Ovary (tissue), 9 donors: Measurements from ENCODE around the gene DOCK1. TPM values are rescaled to one million over a fixed set of nuclear protein-coding genes. Genes with fewer than 3 reads are reported as not detected.

ENCODE experiments used
- DNase-seq, 5 donors: peaks; one replicate each; pipeline ENCODE4 v3.0.0-alpha.2; 2019 to 2020
- H3K27ac ChIP-seq, 2 donors: fragments of 200-600 bp; one replicate each; pipeline versions ENCODE4 v1.5.1 to v1.8.0; 2019 to 2022
- H3K27me3 ChIP-seq: fragments of 200-600 bp; one replicate; pipeline ENCODE4 v1.8.0; 2022
- H3K36me3 ChIP-seq: fragments of 200-600 bp; sonication (generic); one replicate; pipeline ENCODE4 v1.5.1; 2019
- H3K4me1 ChIP-seq: one replicate; pipeline ENCODE4 v1.8.1; 2013; ENCODE audit warnings: mild to moderate bottlenecking, moderate library complexity; ENCODE audit not compliant: insufficient read depth
- H3K4me3 ChIP-seq: fragments of 200-600 bp; sonication (generic); one replicate; pipeline ENCODE4 v1.5.1; 2017
- H3K9me3 ChIP-seq, 2 donors: fragments of 200-600 bp in 1 of 2; sonication (generic) in 1 of 2; one replicate each; pipeline versions ENCODE4 v1.5.1 to v1.8.1; 2013 to 2019; ENCODE audit warnings: mild to moderate bottlenecking in 1 of 2, moderate library complexity in 1 of 2
- EP300 ChIP-seq: sonication (generic); formaldehyde crosslinking; IDR thresholded peaks from one replicate; pipeline ENCODE4 v1.6.1; 2017; ENCODE audit warnings: antibody characterized with exemption
- POLR2A ChIP-seq: fragments of 450-650 bp; IDR thresholded peaks from one replicate; pipeline ENCODE4 v1.6.1; 2017; ENCODE audit warnings: antibody characterized with exemption, mild to moderate bottlenecking, moderate library complexity
- WGBS, 3 donors: extraction: QIAGEN DNeasy Blood & Tissue Kit in 1 of 3; methylation state at CpG; one replicate each; pipeline versions ENCODE4 v1.1.5 to v1.1.7; 2013 to 2017; 5-methylcytosine and 5-hydroxymethylcytosine counted together
- intact Hi-C, 4 donors: fragments of 100-400 bp; cut with DNase I; formaldehyde crosslinking; loops; one replicate each; pipeline versions ENCODE4 v1.11.0 to v1.15.1; 2022 to 2023
- polyA plus RNA-seq, 2 donors: library from polyadenylated mRNA; stranded (reverse); fragments of 200-250 nt in 1 of 2; fragments of 350-450 nt in 1 of 2; fragmentation: Illumina TruSeq in 1 of 2; extraction: RNeasy Lipid Tissue Mini Kit (QIAGEN cat#74804) in 1 of 2; gene quantifications; one replicate each; pipeline ENCODE4 v1.2.3, GENCODE V29; 2013 to 2014
- total RNA-seq, 7 donors: library from RNA; depleted of rRNA in 2 of 7; stranded (reverse); fragments of >200 nt in 2 of 7; fragmentation: NEBNext Ultra II Directional in 3 of 7; extraction: Animal tissue kit (Norgen Biotek cat#: 25700) in 3 of 7; gene quantifications; one replicate each; pipeline versions ENCODE4 v1.1.0 to v1.2.4, GENCODE V29; 2016 to 2023
- TF ChIP-seq, protein P1 (sequence below), 3 donors: fragments of 450-650 bp in 2 of 3; fragments of 200-600 bp in 1 of 3; IDR thresholded peaks; one replicate each; pipeline versions ENCODE4 v1.5.1 to v1.8.0; 2016 to 2022; ENCODE audit warnings: antibody characterized with exemption in 3 of 3, mild to moderate bottlenecking in 1 of 3
- donor health status: DM: no; HTN: no; CAD: no; lungs with moderate emphysema.
- donor health status: DM: no; HTN: no; CAD: no.
- donor health status: Bipolar disorder and iron deficiency.
- donor health status: DM: yes; HTN: yes; CAD: no.
- donor health status: DM: no; HTN: no; CAD: no.
- donor health status: DM: yes; HTN: yes; CAD: no.

Gene DOCK1
- total and polyA plus RNA-seq, 9 donors = 24.7 to 68.3 (median 51.1) TPM

DNA sequence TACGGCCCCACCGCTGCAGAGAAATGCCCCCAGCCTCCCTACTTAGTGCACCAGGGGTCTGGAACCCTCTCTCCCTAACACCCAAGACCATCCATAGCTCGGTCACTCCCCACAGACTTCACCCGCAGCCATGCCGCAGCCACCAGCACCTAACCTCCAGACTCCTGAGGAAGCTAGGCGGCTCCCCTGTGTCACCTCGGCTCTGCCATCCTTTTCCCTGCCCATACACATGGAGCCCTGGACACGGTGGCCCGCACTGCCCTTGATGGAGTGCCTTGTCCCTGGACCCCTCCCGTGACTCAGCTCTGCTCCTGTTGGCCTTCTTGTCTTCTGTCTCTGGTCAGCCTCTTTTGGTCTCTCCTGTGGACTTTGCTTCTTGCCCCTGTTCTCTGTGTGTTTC is 183.7 kb downstream of the DOCK1 start:
- Histone ChIP-seq H3K4me3 (no peak overlapping the region), H3K4me1 (no peaks in the 10 kb centered on the region), H3K9me3 (no peaks in the 10 kb centered on the region), H3K36me3 (no peaks in the 10 kb centered on the region), H3K27ac (no peak overlapping the region), H3K27me3 (no peaks in the 10 kb centered on the region)
- DNase-seq = no peak
- intact Hi-C loops = no loop called here
- TF ChIP-seq EP300 (no peak), POLR2A (no peak)
- TF ChIP-seq, protein P1, sequence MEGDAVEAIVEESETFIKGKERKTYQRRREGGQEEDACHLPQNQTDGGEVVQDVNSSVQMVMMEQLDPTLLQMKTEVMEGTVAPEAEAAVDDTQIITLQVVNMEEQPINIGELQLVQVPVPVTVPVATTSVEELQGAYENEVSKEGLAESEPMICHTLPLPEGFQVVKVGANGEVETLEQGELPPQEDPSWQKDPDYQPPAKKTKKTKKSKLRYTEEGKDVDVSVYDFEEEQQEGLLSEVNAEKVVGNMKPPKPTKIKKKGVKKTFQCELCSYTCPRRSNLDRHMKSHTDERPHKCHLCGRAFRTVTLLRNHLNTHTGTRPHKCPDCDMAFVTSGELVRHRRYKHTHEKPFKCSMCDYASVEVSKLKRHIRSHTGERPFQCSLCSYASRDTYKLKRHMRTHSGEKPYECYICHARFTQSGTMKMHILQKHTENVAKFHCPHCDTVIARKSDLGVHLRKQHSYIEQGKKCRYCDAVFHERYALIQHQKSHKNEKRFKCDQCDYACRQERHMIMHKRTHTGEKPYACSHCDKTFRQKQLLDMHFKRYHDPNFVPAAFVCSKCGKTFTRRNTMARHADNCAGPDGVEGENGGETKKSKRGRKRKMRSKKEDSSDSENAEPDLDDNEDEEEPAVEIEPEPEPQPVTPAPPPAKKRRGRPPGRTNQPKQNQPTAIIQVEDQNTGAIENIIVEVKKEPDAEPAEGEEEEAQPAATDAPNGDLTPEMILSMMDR (IDR thresholded peaks at IDR 0.05) = no peak
- WGBS, 3 donors = 92 to 95% (median 95%) methylated on average over 10 of the region's 10 CpGs

DNA sequence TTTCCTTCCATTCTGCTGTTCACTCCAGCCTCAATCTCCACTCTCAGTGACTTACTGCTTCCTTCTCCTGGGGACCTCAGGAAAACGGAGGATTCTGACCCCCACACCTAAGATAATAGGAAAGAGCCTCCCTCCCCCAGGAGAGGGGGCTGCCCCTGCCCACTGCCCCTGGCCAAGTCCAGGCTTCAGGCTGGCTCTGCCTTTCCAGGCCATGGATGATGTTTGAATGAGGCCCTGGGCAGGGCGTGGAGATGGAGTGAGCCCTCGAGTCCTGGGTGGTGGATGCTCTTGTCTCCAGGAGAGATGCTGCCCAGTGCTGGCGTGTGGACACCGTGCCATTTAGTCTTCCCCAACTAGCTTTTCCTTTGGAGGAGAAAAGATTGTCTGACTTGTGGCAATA is 184.2 kb downstream of the DOCK1 start:
- H3K36me3 ChIP-seq = no peaks in the 10 kb centered on the region
- TF ChIP-seq, protein P1 (IDR thresholded peaks at IDR 0.05) = no peak
- TF ChIP-seq POLR2A (no peak), EP300 (no peak)
- no peak for DNase-seq
- 74 to 84% (median 79%) methylated on average over 5 of the region's 5 CpGs for WGBS, 3 donors
- no peaks in the 10 kb centered on the region for H3K27me3 ChIP-seq
- intact Hi-C loops = no loop called here
- no peak overlapping the region for H3K27ac ChIP-seq
- no peak overlapping the region for H3K4me3 ChIP-seq
- H3K4me1 ChIP-seq = no peaks in the 10 kb centered on the region
- H3K9me3 ChIP-seq = no peaks in the 10 kb centered on the region

DNA sequence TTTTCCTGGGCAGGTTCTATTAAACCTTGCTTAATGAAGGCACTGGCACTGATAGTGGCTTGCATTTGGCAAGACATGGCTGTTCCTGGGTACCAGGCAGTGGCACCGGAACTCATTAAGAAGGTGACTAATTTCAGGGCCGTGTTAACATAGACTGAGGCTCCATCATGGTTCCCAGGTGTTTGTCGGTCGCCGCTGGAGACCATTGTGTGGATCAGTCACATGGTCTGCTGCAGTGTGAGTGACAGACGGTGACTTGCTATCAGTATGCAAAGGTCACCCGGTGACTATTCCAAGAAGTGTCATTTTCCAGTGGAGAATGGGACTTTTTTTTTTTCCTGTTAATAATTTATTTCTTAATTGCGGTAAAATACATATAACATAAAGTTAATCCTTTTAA is 184.9 kb downstream of the DOCK1 start:
- Histone ChIP-seq H3K4me3 (no peak overlapping the region), H3K36me3 (no peaks in the 10 kb centered on the region), H3K27me3 (no peaks in the 10 kb centered on the region), H3K9me3 (no peaks in the 10 kb centered on the region), H3K4me1 (no peaks in the 10 kb centered on the region), H3K27ac (no peak overlapping the region)
- DNase-seq = no peak
- WGBS, 3 donors = 93 to 94% (median 94%) methylated on average over 8 of the region's 8 CpGs
- TF ChIP-seq, protein P1 (IDR thresholded peaks at IDR 0.05) = no peak
- no peak for TF ChIP-seq EP300
- TF ChIP-seq POLR2A = no peak
- intact Hi-C loops = no loop called here

DNA sequence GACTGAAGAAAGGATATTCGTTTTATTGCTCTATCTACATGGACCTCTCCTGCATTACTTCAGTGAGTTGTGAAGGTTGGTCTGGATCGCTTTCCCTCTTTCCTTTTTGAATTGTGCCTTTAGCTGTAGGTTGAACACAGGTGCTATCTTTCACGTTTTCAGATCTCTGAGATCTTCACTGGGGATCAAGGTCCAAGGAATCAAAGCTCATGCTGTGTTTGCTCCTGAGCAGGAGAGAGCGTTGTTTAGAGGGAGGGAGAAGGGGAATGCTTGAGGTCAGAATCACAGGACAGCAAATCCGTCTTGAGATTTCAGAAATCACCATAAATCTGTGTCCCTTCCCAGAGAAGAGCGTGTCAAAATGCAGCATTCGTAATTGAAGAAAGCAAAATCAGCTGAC is 186.1 kb downstream of the DOCK1 start:
- WGBS, 3 donors = 95 to 97% (median 96%) methylated on average over 7 of the region's 7 CpGs
- no peaks in the 10 kb centered on the region for H3K27me3 ChIP-seq
- no peak overlapping the region for H3K4me3 ChIP-seq
- no peaks in the 10 kb centered on the region for H3K4me1 ChIP-seq
- no peak for DNase-seq
- no peaks in the 10 kb centered on the region for H3K9me3 ChIP-seq
- no peaks in the 10 kb centered on the region for H3K36me3 ChIP-seq
- no peak overlapping the region for H3K27ac ChIP-seq
- TF ChIP-seq POLR2A = no peak
- TF ChIP-seq EP300 = no peak
- intact Hi-C loops = no loop called here

DNA sequence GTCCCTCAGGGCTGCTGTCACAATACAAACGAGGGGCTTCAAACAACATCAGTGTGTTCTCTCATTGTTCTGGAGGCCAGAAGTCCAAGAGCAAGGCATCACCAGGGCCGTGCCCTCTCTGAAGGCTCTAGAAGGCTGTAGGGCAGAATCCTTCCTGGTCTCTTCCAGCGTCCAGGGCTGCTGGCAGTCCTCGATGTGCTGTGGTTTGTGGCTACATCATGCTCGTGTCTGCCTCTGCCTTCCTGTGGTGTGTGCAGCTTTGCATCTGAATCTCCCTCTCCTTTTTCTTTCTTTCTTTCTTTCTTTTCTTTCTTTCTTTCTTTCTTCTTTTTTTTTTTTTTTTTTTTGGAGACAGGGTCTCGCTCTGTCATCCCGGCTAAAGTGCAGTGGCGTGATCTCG is 187.7 kb downstream of the DOCK1 start:
- Histone ChIP-seq H3K9me3 (no peaks in the 10 kb centered on the region), H3K27me3 (no peaks in the 10 kb centered on the region), H3K4me1 (no peaks in the 10 kb centered on the region), H3K27ac (no peak overlapping the region), H3K36me3 (no peaks in the 10 kb centered on the region), H3K4me3 (no peak overlapping the region)
- no peak for TF ChIP-seq EP300
- TF ChIP-seq, protein P1 (IDR thresholded peaks at IDR 0.05) = no peak
- no peak for TF ChIP-seq POLR2A
- intact Hi-C loops = no loop called here
- no peak for DNase-seq
- WGBS, 3 donors = 91 to 94% (median 93%) methylated on average over 9 of the region's 9 CpGs
